Measurements from ENCODE around the gene TNFRSF14.

The TNFRSF14 gene

DNA sequence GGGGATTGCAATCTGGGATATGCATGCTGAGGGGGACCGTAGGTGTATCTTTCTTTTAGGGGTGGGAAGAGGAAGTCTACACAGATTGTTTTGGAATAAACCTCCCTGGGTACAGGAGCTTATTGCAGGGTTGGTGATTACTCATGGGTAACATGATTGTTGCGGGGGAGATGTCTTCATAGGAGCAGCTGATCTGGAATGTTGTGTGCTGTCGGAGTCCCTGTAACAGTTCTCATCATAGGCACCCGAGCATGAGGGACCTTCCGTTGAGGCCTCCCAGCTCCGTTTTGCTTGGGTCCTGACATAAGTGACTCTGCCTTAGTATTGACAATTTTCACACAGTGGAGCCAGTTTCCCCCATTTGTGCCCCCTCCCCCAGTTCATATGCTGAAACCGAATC, 26.2 kb downstream of the TNFRSF14 start:
- H3K27me3 ChIP-seq: peaks cover 0 to 4% (median 0%) of the 10 kb centered on the region in 11 experiments; a peak in 4 of 22 replicates
- H3K27ac ChIP-seq: peak overlapping the region in 3 of 11 experiments; percentile 62 to 80 (median 73); a peak in 6 of 22 replicates
- H3K4me3 ChIP-seq: no peak overlapping the region
- peaks cover 80 to 89% (median 86%) of the 10 kb centered on the region in 10 experiments for H3K4me1 ChIP-seq
- H3K9me3 ChIP-seq (replicated peaks in 1 of 11): no peaks in the 10 kb centered on the region
- TF ChIP-seq Cebpa-rat (IDR thresholded peaks at IDR 0.05): no peak; a peak in 1 of 22 replicates
- peaks cover 0 to 3% (median 0%) of the 10 kb centered on the region in 11 experiments; a peak in 4 of 22 replicates for H4K20me1 ChIP-seq
- H3K4me2 ChIP-seq: peak overlapping the region; percentile 96 to 100 (median 98)
- no peaks in the 10 kb centered on the region for H3K36me3 ChIP-seq
- H3K9ac ChIP-seq: peak overlapping the region in 2 of 11 experiments; percentile 40 to 50; a peak in 3 of 22 replicates

- peaks cover 76 to 88% (median 85%) of the 10 kb centered on the region in 10 experiments for H3K4me1 ChIP-seq
- H3K27ac ChIP-seq: peak overlapping the region in 4 of 11 experiments; percentile 4 to 80 (median 68); a peak in 5 of 22 replicates
- no peaks in the 10 kb centered on the region for H3K9me3 ChIP-seq (replicated peaks in 1 of 11)
- H3K4me2 ChIP-seq: peak overlapping the region; percentile 96 to 100 (median 98)
- peaks cover 0 to 2% (median 0%) of the 10 kb centered on the region in 11 experiments; a peak in 3 of 22 replicates for H3K36me3 ChIP-seq
- no peak for TF ChIP-seq Cebpa-rat (IDR thresholded peaks at IDR 0.05)
- peaks cover 0 to 10% (median 1%) of the 10 kb centered on the region in 11 experiments; a peak in 10 of 22 replicates for H4K20me1 ChIP-seq
- peaks cover 0 to 9% (median 0%) of the 10 kb centered on the region in 11 experiments; a peak in 4 of 22 replicates for H3K27me3 ChIP-seq
- H3K4me3 ChIP-seq: peak overlapping the region in 1 of 10 experiments; percentile 10; a peak in 1 of 20 replicates
- peak overlapping the region in 3 of 11 experiments; percentile 25 to 50 (median 41); a peak in 4 of 22 replicates for H3K9ac ChIP-seq
Measured at GRCh38 chr1:2583331-2583791, 27.2 kb downstream of the TNFRSF14 start.

- no peak for TF ChIP-seq Cebpa-rat (IDR thresholded peaks at IDR 0.05)
- Histone ChIP-seq H3K27me3 (peaks cover 0 to 9% (median 0%) of the 10 kb centered on the region in 11 experiments; a peak in 4 of 22 replicates), H3K4me3 (peak overlapping the region in 1 of 10 experiments; percentile 10; a peak in 1 of 20 replicates), H4K20me1 (peaks cover 0 to 15% (median 7%) of the 10 kb centered on the region in 11 experiments; a peak in 12 of 22 replicates), H3K27ac (peak overlapping the region in 3 of 11 experiments; percentile 4 to 80 (median 62); a peak in 2 of 22 replicates), H3K9ac (peak overlapping the region in 2 of 11 experiments; percentile 10 to 25; a peak in 1 of 22 replicates), H3K4me1 (peaks cover 76 to 88% (median 85%) of the 10 kb centered on the region in 10 experiments), H3K4me2 (peak overlapping the region; percentile 96 to 100 (median 98)), H3K36me3 (peaks cover 0 to 7% (median 0%) of the 10 kb centered on the region in 11 experiments; a peak in 5 of 22 replicates), H3K9me3 (replicated peaks in 1 of 11) (no peaks in the 10 kb centered on the region)
Measured at GRCh38 chr1:2583871-2584351, 27.7 kb downstream of the TNFRSF14 start.

DNA sequence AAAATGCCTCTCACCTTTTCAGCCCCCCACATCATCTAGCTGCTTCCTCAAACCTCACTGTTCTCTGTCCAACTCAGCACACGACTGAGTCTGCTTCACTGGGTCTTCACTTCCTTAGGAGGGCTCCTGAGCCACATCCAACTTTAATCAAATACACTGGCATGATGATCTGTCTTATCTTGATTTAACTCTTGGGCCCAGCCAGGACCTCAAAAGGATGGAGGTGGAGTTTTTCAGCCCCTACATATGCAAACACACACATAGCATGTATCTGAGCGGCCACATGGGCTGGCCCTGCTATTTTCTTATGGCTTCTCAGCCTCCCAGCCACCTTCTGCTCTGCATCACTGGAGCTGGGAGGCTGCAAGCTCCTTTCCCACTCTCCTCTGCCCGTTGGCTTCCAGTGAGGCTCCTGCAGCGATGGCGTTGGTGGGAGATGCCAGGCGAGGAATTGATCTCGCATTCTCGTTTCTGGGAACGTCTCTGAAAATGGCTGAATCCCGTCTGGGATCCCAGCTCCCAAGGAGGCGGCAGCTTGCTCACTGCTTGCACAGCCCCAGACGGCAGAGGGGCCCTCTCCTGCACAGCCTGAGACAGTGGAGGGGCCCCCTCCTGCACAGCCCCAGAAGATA, 28.6 kb downstream of the TNFRSF14 start:
- peaks cover 0 to 24% (median 13%) of the 10 kb centered on the region in 11 experiments; a peak in 13 of 22 replicates for H4K20me1 ChIP-seq
- no peak for TF ChIP-seq Cebpa-rat (IDR thresholded peaks at IDR 0.05)
- peak overlapping the region; percentile 96 to 100 (median 98) for H3K4me2 ChIP-seq
- H3K4me1 ChIP-seq: peaks cover 76 to 88% (median 82%) of the 10 kb centered on the region in 10 experiments
- H3K27ac ChIP-seq: peak overlapping the region; percentile 82 to 94 (median 89)
- peak overlapping the region; percentile 56 to 85 (median 70) for H3K4me3 ChIP-seq
- H3K36me3 ChIP-seq: peaks cover 0 to 16% (median 0%) of the 10 kb centered on the region in 11 experiments; a peak in 7 of 22 replicates
- peaks cover 0 to 9% (median 0%) of the 10 kb centered on the region in 11 experiments; a peak in 4 of 22 replicates for H3K27me3 ChIP-seq
- no peaks in the 10 kb centered on the region for H3K9me3 ChIP-seq (replicated peaks in 1 of 11)
- H3K9ac ChIP-seq: peak overlapping the region; percentile 81 to 90 (median 86)

DNA sequence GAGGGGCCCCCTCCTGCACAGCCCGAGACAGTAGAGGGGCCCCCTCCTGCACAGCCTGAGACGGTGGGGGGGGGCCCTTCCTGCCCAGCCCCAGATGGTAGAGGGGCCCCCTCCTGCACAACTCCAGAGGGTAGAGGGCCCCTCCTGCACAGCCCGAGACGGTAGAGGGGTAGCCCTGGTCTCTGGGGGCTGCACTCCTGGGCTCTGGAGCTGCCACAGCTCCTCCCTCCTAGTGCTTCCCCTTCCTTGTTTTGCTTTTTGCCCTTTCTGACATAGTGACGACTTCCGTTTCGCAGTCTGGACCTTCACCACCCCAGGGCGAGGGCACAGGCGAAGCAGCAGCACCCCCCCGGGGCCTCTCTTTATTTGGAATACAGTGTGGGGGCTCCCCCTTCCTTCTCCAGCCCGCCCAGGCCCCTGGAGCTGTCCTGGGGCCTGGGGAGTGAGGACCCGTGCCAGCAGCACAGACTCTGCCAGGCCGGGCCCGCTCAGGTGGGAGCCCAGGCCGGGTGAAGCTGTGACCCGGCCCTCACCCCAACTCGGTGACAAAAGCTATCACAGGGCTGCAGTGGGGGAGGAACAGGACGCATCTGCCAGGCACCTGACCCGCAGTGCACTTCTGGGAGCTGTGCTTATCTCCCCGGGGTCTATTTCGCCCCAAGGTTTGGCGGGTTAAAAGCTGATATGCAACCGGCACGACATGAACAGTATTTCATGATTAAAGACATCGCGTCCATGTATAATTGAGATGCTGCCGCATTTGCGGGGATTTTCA, 29.3 kb downstream of the TNFRSF14 start:
- Histone ChIP-seq H3K4me2 (peak overlapping the region; percentile 96 to 100 (median 98)), H3K9ac (peak overlapping the region; percentile 81 to 90 (median 86)), H3K27ac (peak overlapping the region; percentile 82 to 94 (median 89)), H3K4me1 (peaks cover 69 to 82% (median 75%) of the 10 kb centered on the region in 10 experiments), H3K4me3 (peak overlapping the region; percentile 56 to 85 (median 70)), H3K9me3 (replicated peaks in 1 of 11) (no peaks in the 10 kb centered on the region), H4K20me1 (peaks cover 0 to 29% (median 13%) of the 10 kb centered on the region in 11 experiments; a peak in 13 of 22 replicates), H3K27me3 (peaks cover 0 to 9% (median 0%) of the 10 kb centered on the region in 11 experiments; a peak in 4 of 22 replicates), H3K36me3 (peaks cover 0 to 22% (median 0%) of the 10 kb centered on the region in 11 experiments; a peak in 8 of 22 replicates)
- no peak for TF ChIP-seq Cebpa-rat (IDR thresholded peaks at IDR 0.05)

GRCh38 chr1:2586154-2587070, 30.2 kb downstream of the TNFRSF14 start, which contains the start of gene PRXL2B:
Gene PRXL2B (plus strand): TSS chr1:2586777. CDS start chr1:2586886, 109 bp downstream.
- H4K20me1 ChIP-seq: peaks cover 0 to 33% (median 13%) of the 10 kb centered on the region in 11 experiments; a peak in 13 of 22 replicates
- no peak for TF ChIP-seq Cebpa-rat (IDR thresholded peaks at IDR 0.05)
- H3K9me3 ChIP-seq (replicated peaks in 1 of 11): no peaks in the 10 kb centered on the region
- H3K4me1 ChIP-seq: peaks cover 60 to 73% (median 66%) of the 10 kb centered on the region in 10 experiments
- peak within 1 kb of the TSS; percentile 81 to 90 (median 86) for H3K9ac ChIP-seq
- H3K4me2 ChIP-seq: peak within 1 kb of the TSS; percentile 96 to 100 (median 99)
- peak within 1 kb of the TSS; percentile 56 to 85 (median 70) for H3K4me3 ChIP-seq
- peak within 1 kb of the TSS; percentile 82 to 94 (median 89) for H3K27ac ChIP-seq
- H3K36me3 ChIP-seq: peaks cover 0 to 27% (median 0%) of the 10 kb centered on the region in 11 experiments; a peak in 8 of 22 replicates
- peaks cover 0 to 9% (median 0%) of the 10 kb centered on the region in 11 experiments; a peak in 4 of 22 replicates for H3K27me3 ChIP-seq
